GM19324 (cell line): ENCODE measurements around the gene ASH1L.
"Not testable (repeated sequence)": the region's sequence is repeated elsewhere in the genome, so short reads cannot be mapped to it uniquely, and the experiment has no call there.

Experiments used
- ATAC-seq: cut with Tn5 transposase; IDR thresholded peaks from one replicate; pipeline ENCODE4 v1.9.1; 2021; ENCODE audit warnings: mild to moderate bottlenecking, moderate library complexity; ENCODE audit not compliant: unreplicated experiment, low FRiP score

ASH1L gene

GRCh38 chr1:155457266-155457665, 105.3 kb downstream of the ASH1L start:
- ATAC-seq, result no peak

- ATAC-seq, result no peak
These were observed 106.9 kb downstream of the ASH1L start for GRCh38 chr1:155455588-155456195.

DNA sequence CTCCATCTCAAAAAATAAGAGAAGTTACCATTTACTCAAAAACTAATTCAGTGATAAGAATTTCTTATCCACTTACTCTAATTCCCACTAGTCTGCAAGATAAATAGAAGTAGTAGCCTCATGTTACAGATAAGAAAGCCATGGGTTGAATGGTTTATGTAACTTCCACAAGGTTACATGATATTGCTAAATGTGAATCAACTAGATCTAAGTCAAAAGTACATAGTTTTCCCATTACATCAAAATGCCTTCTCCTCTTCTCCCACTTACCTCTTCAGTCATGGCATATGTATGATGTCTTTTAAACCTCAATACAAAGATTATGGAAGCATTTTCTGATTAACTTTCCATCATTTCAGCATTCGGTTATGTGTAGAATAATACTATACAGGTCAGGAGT, 108.5 kb downstream of the ASH1L start:
- no peak for ATAC-seq

- ATAC-seq, result no peak
These were observed 109.5 kb downstream of the ASH1L start for GRCh38 chr1:155453141-155453540.

GRCh38 chr1:155451199-155451598, 111.4 kb downstream of the ASH1L start:
- ATAC-seq, result no peak

DNA sequence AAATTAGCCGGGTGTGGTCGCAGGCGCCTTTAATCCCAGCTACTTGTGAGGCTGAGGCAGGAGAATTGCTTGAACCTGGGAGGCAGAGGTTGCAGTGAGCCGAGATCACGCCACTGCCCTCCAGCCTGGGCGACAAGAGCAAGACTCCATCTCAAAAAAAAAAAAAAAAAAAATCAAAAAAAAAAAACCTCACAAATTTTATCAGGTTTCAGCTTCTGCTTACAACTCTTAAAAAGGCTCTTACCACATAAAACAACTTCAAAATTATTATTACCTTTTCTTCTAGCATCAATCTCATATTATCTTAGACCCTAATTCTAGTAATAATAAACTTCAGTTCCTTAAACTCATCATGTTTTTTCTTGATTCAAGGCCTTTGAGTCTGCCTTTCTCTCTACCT, 120.2 kb downstream of the ASH1L start:
- ATAC-seq, result not testable (repeated sequence)

DNA sequence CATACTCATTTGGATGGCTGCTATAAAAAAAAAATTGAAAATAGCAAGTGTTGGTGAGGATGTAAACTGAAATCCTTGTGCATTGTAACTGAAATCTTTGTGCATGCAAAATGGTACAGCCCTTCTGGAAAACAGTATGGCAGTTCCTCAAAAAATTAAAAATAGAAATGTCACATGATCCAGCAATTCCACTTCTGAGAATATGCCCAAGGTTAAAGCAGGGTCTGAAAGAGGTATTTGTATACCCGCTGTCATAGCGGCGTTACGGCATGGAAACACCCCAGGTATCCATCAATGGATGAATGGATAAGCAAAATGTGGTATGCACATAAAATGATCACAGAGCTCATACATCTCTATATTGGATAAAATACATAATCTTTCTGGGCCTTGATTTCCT, 125.2 kb downstream of the ASH1L start:
- no peak for ATAC-seq

GRCh38 chr1:155433831-155434389, 128.7 kb downstream of the ASH1L start:
- ATAC-seq, result not testable (repeated sequence)

DNA sequence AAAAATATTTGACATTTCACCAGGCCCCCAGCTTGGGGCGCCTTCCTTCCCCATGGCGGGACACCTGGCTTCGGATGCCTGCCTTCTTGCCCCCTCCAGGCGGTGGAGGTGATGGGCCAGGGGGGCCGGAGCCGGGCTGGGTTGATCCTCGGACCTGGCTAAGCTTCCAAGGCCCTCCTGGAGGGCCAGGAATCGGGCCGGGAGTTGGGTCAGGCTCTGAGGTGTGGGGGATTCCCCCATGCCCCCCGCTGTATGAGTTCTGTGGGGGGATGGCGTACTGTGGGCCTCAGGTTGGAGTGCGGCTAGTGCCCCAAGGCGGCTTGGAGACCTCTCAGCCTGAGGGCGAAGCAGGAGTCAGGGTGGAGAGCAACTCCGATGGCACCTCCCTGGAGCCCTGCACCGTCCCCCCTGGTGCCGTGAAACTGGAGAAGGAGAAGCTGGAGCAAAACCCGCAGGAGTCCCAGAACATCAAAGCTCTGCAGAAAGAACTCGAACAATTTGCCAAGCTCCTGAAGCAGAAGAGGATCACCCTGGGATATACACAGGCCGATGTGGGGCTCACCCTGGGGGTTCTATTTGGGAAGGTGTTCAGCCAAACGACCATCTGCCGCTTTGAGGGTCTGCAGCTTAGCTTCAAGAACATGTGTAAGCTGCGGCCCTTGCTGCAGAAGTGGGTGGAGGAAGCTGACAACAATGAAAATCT, 129.3 kb downstream of the ASH1L start:
- not testable (repeated sequence) for ATAC-seq

DNA sequence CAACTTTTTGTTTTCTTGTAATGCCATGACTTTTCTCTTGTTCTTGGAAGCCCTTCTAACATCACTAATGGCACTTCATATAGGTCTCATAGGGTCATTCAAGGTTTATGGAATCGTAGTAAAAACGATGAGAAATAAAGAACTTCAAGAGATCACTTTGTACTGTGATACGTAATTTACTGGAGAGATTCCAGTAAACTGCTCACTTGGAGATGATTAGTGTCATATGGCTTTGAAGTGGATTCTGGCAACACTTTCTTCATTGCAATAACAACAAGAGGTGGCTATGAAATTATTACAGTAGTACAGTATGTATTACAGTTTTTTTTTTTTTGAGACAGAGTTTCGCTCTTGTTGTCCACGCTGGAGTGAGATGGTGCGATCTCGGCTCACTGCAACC, 138.5 kb downstream of the ASH1L start:
- no peak for ATAC-seq

- no peak for ATAC-seq
These were observed 141.8 kb downstream of the ASH1L start for GRCh38 chr1:155420788-155421187.

GRCh38 chr1:155411840-155412239, 150.8 kb downstream of the ASH1L start:
- not testable (repeated sequence) for ATAC-seq

DNA sequence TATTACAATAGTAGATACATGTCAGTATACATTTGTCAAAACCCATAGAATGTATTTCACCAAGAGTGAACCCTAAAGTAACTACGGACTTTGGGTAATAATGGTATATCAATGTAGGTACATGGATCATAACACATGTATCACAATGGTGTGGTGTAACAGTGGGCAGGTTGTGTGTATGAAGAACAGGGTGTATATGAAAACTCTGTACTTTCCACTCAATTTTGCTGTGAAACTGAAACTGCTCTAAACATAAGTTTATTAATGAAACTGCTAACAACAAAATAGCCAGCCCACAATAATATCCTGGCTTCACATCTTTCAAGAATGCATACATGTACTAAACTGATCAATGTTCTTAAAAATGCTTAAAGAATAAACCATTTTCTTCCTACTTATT, 151.7 kb downstream of the ASH1L start:
- no peak for ATAC-seq

DNA sequence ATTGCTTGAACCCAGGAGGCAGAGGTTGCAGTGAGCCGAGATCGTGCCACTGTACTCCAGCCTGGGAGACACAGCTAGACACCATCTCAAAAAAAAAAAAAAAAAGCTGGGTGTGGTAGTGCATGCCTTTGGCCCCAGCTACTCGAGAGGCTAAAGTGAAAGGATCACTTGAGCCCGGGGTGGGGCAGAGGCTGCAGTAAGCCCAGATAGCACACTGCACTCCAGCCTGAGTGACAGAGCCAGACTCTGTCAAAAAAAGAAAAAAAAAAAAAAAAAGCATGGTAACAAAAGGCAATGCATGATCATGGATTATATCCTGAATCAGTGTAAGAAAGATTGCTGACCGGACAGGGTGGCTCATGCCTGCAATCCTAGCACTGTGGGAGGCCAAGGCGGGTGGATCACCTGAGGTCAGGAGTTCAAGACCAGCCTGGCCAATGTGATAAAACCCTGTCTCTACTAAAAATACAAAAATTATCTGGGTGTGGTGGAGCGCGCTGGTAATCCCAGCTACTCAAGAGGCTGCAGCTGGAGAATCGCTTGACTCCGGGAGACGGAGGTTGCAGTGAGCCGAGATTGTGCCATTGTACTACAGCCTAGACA, 165.6 kb downstream of the ASH1L start:
- ATAC-seq, result no peak

DNA sequence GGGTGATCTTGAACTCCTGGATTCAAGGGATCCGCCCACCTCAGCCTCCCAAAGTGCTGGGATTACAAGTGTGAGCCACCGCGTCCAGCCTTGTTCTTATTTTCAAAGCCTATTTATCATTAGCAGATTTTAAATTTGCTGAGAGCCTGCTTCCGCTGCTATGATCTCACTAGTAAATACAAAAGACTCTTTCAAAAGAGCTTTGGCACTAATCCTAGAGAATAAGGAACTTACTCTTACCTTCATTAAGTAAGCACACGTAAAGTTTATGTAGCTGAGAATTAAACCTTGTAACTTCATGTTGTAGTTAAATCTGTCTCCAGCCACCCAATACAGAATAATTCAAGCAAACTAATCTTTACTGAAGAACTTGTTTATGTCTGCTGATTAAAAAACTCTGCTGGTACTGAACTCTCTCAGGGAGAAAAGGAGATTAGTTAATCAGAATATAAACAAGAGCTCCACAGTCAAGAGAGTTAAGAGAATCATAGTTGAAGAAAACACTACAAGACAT, 169.6 kb downstream of the ASH1L start:
- ATAC-seq, result no peak

DNA sequence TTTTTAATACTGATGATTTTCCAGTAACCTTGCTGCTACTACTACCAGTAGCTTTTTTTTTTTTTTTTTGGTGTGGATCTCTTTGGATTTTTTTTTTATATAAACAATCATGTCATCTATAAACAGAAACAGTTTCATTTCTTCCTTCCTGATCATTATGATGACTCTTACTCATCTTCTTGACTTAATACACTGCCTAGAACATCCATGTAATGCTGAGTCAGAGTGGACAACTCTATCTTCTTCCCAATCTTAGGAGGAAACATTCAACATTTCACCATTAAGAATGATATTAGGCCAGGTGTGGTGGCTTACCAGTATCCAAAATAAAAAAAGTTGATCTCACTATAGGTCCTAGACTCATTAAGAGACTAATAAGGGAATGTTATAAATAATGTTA, 172.8 kb downstream of the ASH1L start:
- no peak for ATAC-seq

DNA sequence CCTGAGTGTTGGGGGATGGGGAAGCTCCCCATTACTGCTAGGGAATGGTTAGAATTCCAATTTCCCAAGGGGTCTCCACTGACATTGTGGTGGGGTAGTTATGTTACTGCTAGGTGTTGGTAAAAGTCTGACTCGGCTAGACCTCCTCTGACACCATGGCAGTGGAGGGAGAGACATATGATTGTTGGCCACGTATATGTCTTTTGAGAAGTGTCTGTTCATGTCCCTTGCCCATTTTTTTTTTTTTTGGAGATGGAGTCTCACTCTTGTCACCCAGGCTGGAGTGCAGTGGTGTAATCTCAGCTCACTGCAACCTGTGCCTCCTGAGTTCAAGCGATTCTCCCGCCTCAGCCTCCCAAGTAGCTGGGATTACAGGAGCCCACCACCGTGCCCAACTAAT, 176.8 kb downstream of the ASH1L start:
- ATAC-seq, result not testable (repeated sequence)

- no peak for ATAC-seq
These were observed 179.2 kb downstream of the ASH1L start for GRCh38 chr1:155383406-155383805.

DNA sequence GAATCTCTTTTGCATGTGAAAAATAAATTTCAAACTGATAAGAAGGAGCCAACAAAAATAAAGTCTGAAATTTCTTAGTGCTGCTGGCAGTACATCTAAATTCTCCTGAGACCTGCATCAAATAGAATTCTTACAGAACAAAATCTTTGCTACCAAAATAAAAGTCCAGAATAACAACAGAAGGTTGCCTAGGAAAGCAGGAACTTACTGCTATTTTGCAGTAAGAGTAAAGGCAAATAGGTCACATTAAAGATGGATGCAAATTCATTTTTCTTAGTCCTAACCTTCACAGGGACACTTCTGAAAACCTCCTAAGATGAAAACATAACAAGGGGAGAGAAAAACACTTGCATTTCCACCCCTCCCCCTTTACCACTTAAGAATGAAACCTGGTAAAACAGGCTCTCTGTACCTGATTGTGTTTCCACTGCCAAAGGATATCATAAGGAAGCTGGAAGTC, 182.9 kb downstream of the ASH1L start:
- ATAC-seq, result no peak

DNA sequence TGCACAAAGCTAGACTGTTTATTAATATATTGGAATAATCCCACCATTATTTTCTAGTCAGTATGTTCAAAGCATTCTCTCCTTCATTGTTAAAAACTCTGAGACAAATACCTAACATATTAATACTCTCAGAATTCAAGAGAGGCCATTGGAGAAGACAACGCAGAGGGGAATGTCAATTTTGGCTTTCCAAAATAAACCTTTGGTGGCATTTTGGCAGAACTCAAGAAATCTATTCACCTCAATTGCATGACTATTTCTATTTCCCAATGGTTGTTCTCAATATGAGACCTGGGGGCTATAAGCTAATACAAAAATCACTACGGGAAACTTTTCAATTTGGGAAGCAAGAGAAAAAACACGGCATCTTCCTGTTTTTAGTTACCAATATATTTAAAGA, 183.4 kb downstream of the ASH1L start:
- ATAC-seq, result no peak

DNA sequence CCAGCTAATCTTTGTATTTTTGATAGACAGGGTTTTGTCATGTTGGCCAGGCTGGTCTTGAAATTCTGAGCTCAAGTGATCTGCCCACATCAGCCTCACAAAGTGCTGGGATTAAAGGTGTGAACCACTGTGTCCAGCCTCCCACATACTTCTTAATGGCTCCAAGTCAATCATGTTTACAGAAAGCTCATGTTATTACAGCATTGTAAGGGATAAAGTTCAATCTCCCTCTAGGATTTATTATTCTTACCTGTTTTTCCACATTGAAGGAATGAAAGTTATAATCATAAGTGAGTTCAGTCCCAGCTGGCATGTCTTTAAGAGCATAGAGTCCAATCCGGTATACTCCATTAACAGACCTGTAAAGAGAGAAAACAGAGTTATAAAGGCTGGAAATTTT, 202.6 kb downstream of the ASH1L start:
- ATAC-seq, result no peak
